Keratinocyte (primary cell): ENCODE results near the gene CABP4. TPM values are rescaled to one million over a fixed set of nuclear protein-coding genes. Genes with fewer than 3 reads are reported as not detected.

Experiments
- DNase-seq: peaks from one replicate; pipeline ENCODE4 v3.0.0-alpha.2; 2011; ENCODE audit warnings: low read depth, missing footprints, low spot score
- FAIRE-seq: peaks from 2 replicates; lab custom pipeline; 2011; peaks lifted over from hg19 to GRCh38; lab: Jason Lieb, UNC
- H2AFZ ChIP-seq: 2 replicates; pipeline ENCODE4 v1.6.0; 2012; ENCODE audit warnings: low read length, control low read depth, inconsistent platforms; ENCODE audit not compliant: control insufficient read depth
- H3K27ac ChIP-seq: 2 replicates; pipeline ENCODE4 v1.5.1; 2011; ENCODE audit warnings: low read length; ENCODE audit not compliant: control insufficient read depth, insufficient read depth
- H3K27me3 ChIP-seq: 3 replicates; pipeline ENCODE4 v1.6.0; 2011; ENCODE audit warnings: low read length; ENCODE audit not compliant: control insufficient read depth, insufficient read depth; ENCODE audit errors: extremely low read depth
- H3K36me3 ChIP-seq, 2 experiments: 2 replicates in 1 of 2; 3 replicates in 1 of 2; pipeline ENCODE4 v1.5.1; 2011; ENCODE audit warnings: low read length in 2 of 2, mild to moderate bottlenecking in 1 of 2; ENCODE audit not compliant: control insufficient read depth in 2 of 2, insufficient read depth in 2 of 2; ENCODE audit errors: extremely low read depth in 1 of 2
- H3K4me1 ChIP-seq: 3 replicates; pipeline ENCODE4 v1.5.1; 2011; ENCODE audit warnings: low read length; ENCODE audit not compliant: control insufficient read depth, insufficient read depth; ENCODE audit errors: extremely low read depth
- H3K4me2 ChIP-seq: 3 replicates; pipeline ENCODE4 v1.6.0; 2011; ENCODE audit warnings: low read depth, low read length; ENCODE audit not compliant: control insufficient read depth, insufficient read depth; ENCODE audit errors: extremely low read depth
- H3K4me3 ChIP-seq, 3 experiments: fragments of 200-600 bp in 1 of 3; sonication (generic) in 1 of 3; 2 replicates in 2 of 3; 3 replicates in 1 of 3; pipeline ENCODE4 v1.5.1; 2011 to 2016; ENCODE audit warnings: low read length in 3 of 3, mild to moderate bottlenecking in 3 of 3, control low read depth in 2 of 3, inconsistent platforms in 1 of 3, low read depth in 1 of 3, mixed read lengths in 1 of 3, mixed run types in 1 of 3, moderate library complexity in 1 of 3; ENCODE audit not compliant: control insufficient read depth in 2 of 3, insufficient read depth in 2 of 3; ENCODE audit errors: extremely low read depth in 1 of 3
- H3K79me2 ChIP-seq: 2 replicates; pipeline ENCODE4 v1.6.0; 2012; ENCODE audit warnings: low read length; ENCODE audit not compliant: control insufficient read depth, insufficient read depth
- H3K9ac ChIP-seq: 3 replicates; pipeline ENCODE4 v1.6.0; 2011; ENCODE audit warnings: low read length; ENCODE audit not compliant: control insufficient read depth, insufficient read depth; ENCODE audit errors: extremely low read depth
- H3K9me1 ChIP-seq: 3 replicates; pipeline ENCODE4 v1.6.0; 2011; ENCODE audit warnings: low read length; ENCODE audit not compliant: control insufficient read depth, insufficient read depth; ENCODE audit errors: extremely low read depth
- H3K9me3 ChIP-seq: 2 replicates; pipeline ENCODE4 v1.5.1; 2012; ENCODE audit warnings: low read depth, low read length; ENCODE audit not compliant: control insufficient read depth
- H4K20me1 ChIP-seq: 3 replicates; pipeline ENCODE4 v1.6.0; 2011; ENCODE audit warnings: low read length; ENCODE audit not compliant: control insufficient read depth, insufficient read depth; ENCODE audit errors: extremely low read depth
- CTCF ChIP-seq, 3 experiments: IDR thresholded peaks in 1 of 3; conservative IDR thresholded peaks in 1 of 3; optimal IDR thresholded peaks in 1 of 3; 2 replicates in 2 of 3; 3 replicates in 1 of 3; pipeline versions ENCODE3 to v1.5.1; 2011; ENCODE audit warnings: low read length in 3 of 3, mild to moderate bottlenecking in 3 of 3, moderate library complexity in 2 of 3, control low read depth in 1 of 3, inconsistent platforms in 1 of 3; ENCODE audit not compliant: insufficient read depth in 2 of 3; ENCODE audit errors: extremely low read depth in 1 of 3
- EZH2 ChIP-seq: IDR thresholded peaks from one replicate; pipeline ENCODE4 v1.6.1; 2012; ENCODE audit warnings: inconsistent platforms, mild to moderate bottlenecking, low read length, moderate library complexity
- dilution Hi-C: fragments of 300-500 bp; cut with MboI; formaldehyde crosslinking; loops from one replicate; pipeline ENCODE4 v1.7.0; 2020; ENCODE audit warnings: low sequenced_read_pairs; ENCODE audit not compliant: extremely low pct_ligation_motif_present
- polyA plus RNA-seq, 5 experiments: library from polyadenylated mRNA; depleted of rRNA in 3 of 5; stranded (reverse) in 3 of 5; stranded (forward) in 1 of 5; unstranded in 1 of 5; fragments of >200 nt; gene quantifications; 1 replicate in 1 of 5; 2 replicates in 3 of 5; 3 replicates in 1 of 5; pipeline versions ENCODE4 v1.2.1 to v1.2.3, GENCODE V29; 2011 to 2012; ENCODE audit warnings: missing spikeins in 2 of 5, low read depth in 1 of 5, low replicate concordance in 1 of 5

CABP4 gene
- polyA plus RNA-seq, 1 donor (not counting 4 experiments of a cell fraction or from before 2014, with no cell fraction given): not detected

- H3K4me1 ChIP-seq: no peaks in the 10 kb centered on the region
- no peaks in the 10 kb centered on the region for H3K27me3 ChIP-seq
- no peaks in the 10 kb centered on the region for H3K9me1 ChIP-seq
- H3K4me2 ChIP-seq: no peak overlapping the region
- DNase-seq (no peak), FAIRE-seq (no peak)
- TF ChIP-seq CTCF (optimal IDR thresholded peaks at IDR 0.05 in 1 of 3, IDR thresholded peaks at IDR 0.05 in 1 of 3, conservative IDR thresholded peaks at IDR 0.05 in 1 of 3; ENCODE audit: extremely low read depth in 1 of 3, insufficient read depth in 2 of 3, low read length in 3 of 3) (no peak), EZH2 (no peak)
- no peaks in the 10 kb centered on the region for H3K9me3 ChIP-seq
- no peaks in the 10 kb centered on the region for H4K20me1 ChIP-seq
- H3K27ac ChIP-seq: no peak overlapping the region
- H2AFZ ChIP-seq: no peak overlapping the region
- H3K79me2 ChIP-seq: no peaks in the 10 kb centered on the region
- H3K36me3 ChIP-seq: peaks cover 14 to 28% of the 10 kb centered on the region in 2 experiments
- H3K9ac ChIP-seq: no peak overlapping the region
- dilution Hi-C loops: no loop called here
- no peak overlapping the region for H3K4me3 ChIP-seq
These were observed 41.0 kb downstream of the CABP4 start for GRCh38 chr11:67496113-67496512.

GRCh38 chr11:67497656-67498291, 42.6 kb downstream of the CABP4 start:
- H3K36me3 ChIP-seq: peaks cover 9 to 29% of the 10 kb centered on the region in 2 experiments
- FAIRE-seq (no peak), DNase-seq (no peak)
- no peaks in the 10 kb centered on the region for H3K4me1 ChIP-seq
- no peak overlapping the region for H3K27ac ChIP-seq
- no peak overlapping the region for H2AFZ ChIP-seq
- H3K9me1 ChIP-seq: no peaks in the 10 kb centered on the region
- no peak overlapping the region for H3K4me3 ChIP-seq
- no peaks in the 10 kb centered on the region for H3K79me2 ChIP-seq
- no peaks in the 10 kb centered on the region for H3K27me3 ChIP-seq
- TF ChIP-seq CTCF (optimal IDR thresholded peaks at IDR 0.05 in 1 of 3, IDR thresholded peaks at IDR 0.05 in 1 of 3, conservative IDR thresholded peaks at IDR 0.05 in 1 of 3; ENCODE audit: extremely low read depth in 1 of 3, insufficient read depth in 2 of 3, low read length in 3 of 3) (no peak), EZH2 (no peak)
- no peak overlapping the region for H3K4me2 ChIP-seq
- no peaks in the 10 kb centered on the region for H4K20me1 ChIP-seq
- no peak overlapping the region for H3K9ac ChIP-seq
- dilution Hi-C loops: no loop called here
- H3K9me3 ChIP-seq: no peaks in the 10 kb centered on the region
